ENCODE results near the gene RPTOR.

RPTOR gene

DNA sequence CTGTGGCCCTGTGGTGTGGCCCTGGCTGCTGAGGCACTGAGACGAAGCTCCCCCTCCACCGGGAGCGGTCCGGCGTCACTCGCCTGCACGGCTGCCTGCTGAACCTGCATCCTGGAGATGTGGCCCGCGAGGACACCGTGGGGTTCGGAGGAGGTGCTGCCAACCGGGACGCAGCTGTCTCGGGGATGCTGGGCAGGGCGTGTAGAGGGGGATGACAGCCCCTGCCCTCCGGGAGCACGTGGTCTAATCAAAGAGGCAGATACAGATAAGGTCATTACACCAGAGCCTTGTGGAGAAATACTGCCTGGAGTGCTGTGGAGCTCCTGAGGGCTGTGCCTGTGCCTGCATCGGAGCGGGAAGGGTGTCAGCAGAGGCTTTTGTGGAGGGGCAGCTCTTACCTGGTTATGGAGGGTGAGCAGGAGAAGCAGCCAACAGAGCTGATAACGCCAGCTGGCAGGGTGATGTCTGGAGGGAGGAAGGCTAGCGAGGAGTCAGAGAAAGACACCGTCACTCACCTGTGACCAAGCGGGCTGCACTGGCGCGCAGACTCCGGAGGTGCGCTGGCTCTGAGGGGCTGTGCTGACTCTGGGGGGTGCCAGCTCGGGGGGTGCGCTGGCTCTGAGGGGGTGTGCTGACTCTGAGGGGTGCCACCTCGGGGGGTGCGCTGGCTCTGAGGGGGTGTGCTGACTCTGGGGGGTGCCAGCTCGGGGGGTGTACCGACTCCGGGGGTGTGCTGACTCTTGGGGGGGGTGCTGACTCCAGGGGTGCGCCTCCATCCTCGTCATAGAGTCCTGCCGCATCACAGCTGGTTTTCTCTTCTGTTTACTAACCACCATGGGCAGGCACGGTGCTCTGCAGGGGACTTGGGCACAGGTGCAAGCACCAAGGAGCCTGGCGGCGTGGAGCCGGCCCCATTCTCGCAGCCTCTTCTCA, 342.3 kb downstream of the RPTOR start:
- no peak for FAIRE-seq

DNA sequence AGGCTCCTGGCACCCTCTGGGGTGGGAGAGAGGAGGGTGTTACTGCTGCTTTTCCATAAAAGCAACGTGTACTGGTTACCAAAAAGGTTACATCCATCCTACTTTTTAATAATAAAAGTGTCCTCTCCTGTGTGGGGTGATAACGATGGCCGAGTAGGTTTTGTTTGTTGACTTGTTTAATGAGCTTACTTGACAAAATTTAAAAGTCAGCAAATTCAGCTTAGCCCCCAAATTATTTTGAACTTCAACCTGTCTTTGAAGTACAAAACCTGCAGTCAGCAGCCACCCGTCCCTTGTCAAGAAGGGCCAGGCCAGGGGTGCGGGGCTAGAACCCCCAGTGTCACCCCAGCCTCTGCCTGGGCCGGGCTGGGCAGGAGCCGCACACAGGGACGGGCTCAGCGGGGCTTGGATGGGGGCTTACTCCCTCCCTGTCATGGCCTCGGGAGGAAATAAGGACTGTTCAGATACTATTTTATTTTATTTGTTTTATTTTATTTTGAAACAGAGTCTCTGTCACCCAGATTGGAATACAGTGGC, 343.1 kb downstream of the RPTOR start:
- FAIRE-seq, result no peak

DNA sequence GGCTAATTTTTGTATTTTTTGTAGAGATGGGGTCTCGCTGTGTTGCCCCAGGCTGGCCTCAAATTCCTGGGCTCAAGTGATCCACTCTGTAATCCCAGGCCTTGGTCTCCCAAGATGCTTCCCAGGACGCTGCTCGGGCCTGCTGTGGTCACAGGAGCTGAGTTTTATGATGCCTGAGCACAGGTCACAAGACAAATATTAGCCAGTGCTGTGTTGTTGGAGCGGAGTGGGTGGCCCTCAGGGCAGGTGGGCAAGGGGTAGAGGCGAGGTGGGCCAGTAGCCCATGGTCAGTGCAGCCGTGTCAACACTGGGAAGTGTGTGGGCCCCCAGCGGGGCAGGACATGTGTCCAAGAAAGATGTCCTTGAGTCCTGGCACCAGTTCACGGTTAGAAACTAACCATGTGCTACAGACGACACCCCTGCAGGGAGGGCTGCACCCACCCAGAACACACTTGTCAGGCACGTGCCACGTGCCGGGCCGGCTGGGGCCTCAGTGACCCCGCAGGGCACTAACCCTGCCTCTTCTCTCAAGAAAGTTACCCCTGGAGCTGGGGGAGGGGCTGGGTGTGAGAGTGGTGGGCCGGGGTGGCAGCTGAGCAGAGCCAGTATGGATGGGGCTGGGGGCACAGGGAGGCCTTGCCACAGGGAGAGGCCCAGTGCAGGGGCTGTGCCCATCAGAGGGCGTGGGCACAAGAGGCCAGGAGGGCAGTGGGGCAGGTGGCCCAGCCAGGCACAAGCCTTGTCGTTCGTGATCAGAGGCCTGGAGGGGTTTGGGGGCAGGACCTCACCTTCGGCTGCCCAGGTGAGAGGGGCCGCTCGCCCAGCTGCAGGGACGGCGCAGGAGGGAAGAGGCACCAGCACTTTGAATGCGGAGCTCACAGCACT, 343.9 kb downstream of the RPTOR start:
- no peak for FAIRE-seq

DNA sequence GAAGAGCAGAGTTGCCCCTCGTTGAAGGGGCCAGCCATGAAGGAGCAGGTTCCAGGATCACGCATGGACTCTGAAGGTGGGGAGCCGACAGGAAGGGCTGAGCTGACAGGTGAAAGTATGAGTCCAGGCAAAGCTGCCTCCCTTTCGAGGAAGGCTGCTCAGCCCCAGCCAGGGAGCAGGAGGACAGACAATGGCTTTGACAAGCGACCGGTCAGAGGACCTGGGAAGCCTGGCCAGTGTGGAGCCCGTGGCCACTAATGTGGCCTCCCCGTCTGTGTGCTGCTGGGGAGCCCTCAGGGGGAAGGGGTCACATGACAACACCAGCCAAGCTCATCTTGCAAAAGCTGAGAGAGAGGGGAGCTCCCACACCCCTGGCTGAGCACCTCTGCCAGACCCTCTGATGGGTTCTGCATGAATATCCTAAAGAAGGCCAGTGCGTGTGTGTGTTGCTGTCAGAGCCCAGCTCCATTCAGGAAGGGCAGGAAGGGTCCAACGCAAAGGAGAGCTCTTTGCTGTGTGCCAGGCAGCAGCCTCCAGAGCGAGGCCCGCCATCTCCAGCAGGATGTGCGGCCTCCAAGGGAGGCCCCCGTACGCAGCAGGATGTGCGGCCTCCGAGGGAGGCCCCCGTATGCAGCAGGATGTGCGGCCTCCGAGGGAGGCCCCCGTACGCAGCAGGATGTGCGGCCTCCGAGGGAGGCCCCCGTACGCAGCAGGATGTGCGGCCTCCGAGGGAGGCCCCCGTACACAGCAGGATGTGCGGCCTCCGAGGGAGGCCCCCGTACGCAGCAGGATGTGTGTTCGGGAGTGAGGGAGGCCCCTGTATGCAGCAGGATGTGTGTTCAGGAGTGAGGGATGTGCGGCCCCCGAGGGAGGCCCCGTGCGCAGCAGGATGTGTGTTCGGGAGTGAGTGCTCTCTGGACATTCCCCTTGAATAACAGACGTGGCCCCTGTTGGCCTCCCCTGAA, 344.9 kb downstream of the RPTOR start:
- no peak for FAIRE-seq

DNA sequence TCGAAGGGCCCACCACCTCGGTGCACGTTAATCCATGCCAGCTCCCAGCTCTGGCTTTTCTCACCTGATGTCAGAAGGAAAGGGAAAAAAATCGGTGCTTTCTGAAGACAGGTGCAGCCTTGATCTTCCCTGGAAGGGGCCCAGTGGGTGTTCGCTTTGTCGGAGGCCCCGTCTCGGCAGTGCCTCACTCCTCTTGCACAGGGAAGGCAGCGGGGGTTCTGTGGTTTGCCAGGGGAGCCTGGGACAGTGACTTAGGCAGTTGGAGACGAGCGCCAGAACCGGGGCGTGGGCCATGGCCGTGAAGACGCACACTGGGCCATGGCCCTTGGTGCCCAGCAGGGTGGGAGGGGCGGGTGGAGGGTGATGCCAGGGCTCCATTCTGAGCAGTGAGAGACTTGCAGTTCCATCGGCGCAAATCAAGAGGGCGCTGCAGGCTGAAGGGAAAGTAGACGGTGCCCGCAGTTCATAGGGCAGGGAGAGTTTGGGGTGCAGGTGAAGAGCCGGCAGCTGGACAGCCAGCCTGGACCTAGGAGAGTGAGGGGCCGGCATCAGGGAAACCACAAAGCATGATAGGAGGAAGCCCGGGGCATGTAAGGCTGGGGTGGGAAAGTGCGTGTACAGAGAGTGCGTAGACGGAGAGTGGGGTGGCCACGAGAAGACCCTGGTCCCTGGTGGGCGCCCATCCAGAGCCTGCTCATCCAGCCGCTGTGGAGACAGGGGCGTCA, 345.7 kb downstream of the RPTOR start:
- no peak for FAIRE-seq

DNA sequence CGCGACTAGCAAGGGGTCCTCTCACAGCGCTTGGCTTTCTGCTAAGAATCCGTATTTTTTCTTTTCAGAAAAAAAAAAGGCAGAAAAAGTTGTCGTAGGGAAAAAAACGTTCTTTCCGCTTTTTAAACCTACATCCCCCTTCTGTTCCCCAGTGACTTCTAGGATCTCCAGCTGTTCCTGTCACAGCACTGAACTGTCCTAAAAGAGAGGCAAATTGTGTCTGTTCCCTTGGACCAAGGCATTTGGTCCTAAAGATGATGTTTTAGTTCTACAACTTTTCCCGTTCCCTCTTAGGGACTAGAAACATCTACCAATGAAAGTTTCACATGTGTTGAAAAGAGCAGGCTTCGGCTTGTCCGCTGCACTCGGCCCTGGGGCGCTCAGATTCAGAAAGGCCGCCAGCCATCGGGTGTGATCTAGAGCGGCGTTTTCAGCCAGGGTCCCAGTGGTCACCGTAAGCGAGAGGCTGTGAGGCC, 346.3 kb downstream of the RPTOR start:
- no peak for FAIRE-seq

DNA sequence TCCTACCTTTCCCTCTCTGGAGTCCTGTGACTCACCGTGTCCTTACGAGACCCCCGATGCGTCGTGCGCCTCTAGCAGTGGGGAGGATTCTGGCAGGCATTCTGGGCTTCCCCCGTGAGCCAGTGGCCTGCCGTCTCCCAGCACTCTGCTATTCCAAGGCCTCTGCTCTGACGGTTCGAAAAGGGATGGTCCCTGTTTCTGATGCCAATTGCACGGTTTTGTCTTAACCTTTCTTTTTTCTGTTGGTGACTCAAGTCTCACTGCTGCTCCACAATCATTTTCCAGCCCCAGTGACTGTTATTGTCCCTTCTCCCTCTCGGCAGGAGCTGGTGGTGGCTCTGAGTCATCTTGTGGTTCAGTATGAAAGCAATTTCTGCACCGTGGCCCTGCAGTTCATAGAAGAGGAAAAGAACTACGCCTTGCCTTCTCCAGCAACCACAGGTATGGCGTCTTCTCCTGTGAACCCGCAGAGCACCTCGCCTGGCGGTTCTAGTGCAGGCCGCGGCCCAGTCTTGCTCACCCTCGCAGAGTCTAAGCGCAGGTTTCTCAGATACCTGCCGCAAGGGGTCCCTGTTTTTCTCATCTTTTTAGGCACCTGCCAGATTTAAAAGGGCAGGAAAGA, 346.9 kb downstream of the RPTOR start:
- FAIRE-seq, result no peak

DNA sequence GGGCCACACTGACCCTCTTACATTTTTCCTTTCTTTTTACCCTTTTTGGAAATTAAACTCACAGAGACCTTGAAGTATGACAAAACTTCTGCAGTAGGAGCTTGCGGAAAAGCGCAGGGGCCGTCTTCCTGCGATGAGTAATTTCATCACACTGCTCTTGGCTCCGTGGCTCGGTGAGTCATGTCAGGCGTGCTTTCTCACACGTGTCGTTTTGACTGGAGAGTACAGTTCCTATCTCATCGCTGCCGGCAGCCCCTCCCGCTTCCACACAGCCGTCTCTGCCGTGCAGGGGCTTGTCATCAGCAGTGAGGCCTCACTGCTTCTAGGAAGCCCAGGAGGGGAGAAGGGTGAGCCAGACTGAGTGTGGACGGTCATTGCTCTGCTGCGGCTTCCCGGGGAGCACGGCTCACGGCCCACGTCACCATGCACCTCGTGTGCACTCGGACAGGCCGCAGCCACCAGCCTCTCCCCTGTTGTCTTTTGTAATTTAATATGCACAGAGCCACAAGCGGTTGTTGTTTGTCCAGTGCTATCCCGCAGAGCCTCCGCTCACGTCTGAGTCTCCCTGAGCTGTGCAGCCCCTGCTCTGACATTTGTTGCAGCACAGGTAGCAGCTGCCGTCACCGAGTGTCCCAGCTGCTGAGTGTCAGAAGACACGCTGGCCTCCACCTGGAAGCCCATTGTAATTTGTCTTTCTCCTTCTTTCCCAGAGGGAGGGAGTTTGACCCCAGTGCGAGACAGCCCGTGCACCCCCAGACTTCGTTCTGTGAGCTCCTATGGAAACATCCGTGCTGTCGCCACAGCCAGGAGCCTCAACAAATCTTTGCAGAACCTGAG, 347.6 kb downstream of the RPTOR start:
- FAIRE-seq, result no peak

DNA sequence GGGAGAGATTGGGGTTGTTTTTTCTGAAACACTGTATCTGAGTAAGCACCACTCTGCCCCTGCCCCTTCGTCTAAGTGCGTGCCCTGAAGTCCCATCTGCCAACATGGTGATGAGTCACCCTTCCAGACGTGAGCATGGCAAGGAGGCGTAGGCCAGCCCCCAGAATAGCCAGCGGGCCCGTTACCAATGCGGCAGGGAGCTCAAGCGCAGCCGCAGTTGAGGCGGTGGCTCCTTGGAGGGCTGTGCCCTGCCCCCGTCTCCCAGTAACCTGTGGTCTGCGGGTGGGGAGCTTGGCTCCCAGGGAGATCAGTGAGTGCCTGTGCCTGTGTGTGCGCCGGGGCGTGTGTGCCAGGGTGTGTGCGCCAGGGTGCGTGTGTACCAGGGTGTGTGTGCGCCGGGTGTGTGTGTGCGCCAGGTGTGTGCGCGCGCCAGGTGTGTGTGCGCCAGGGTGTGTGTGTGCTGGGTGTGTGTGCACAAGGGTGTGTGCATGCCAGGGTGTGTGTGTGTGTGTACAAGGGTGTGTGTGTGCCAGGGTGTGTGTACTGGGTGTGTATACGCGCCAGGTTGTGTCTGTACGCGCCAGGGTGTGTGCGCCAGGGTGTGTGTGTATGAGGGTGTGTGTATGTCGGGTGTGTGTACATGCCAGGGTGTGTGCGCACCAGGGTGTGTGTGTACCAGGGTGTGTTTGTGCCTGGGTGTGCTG, 348.4 kb downstream of the RPTOR start:
- no peak for FAIRE-seq

DNA sequence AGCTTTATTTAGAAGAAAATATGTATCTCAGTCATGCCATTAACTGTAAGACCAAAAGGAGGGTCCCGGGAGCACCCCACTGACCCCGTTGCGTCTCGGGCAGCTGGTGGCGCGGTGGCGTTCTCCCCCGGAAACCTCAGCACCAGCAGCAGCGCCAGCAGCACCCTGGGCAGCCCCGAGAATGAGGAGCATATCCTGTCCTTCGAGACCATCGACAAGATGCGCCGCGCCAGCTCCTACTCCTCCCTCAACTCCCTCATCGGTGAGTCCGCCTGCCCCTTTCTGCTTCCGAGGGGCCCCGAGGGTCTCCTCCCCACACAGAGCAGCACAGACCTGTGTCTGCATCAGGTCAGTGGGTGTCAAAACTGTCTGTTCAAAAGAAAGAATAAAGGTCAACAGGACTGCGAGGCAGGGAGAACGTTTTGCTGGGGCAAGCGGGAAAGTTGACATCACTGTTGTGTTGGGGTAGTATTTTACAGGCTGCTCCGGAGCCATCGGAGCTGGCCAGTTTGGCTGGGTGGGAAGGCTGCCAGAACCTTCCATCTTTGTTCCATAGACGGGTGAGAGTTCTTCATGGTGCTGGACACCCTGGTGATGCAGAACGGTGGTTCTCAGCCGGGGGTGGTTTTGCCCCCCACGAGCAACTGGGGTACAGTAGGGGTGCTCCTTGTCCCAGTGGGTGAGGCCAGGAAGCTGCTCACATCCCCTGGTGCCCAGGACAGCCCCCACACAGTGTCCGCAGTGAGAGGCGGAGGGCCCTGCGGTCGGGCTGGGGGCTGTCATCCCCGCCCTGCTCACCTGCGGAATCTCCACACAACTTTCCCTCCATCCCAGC, 349.2 kb downstream of the RPTOR start:
- FAIRE-seq, result no peak

DNA sequence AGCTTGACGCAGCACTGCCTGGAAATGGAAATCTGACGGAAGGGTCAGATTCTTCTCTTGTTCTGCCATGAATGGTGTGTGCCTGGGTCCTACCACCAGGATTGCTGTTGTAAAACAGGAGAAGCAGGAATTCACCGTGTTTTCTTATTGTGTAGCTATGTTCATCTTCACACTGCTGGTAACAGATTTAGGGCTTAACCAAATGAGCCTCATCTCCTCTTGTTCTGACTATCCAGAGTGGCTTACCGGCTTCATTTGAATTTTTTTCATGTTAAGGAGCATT, 349.7 kb downstream of the RPTOR start:
- FAIRE-seq, result no peak

DNA sequence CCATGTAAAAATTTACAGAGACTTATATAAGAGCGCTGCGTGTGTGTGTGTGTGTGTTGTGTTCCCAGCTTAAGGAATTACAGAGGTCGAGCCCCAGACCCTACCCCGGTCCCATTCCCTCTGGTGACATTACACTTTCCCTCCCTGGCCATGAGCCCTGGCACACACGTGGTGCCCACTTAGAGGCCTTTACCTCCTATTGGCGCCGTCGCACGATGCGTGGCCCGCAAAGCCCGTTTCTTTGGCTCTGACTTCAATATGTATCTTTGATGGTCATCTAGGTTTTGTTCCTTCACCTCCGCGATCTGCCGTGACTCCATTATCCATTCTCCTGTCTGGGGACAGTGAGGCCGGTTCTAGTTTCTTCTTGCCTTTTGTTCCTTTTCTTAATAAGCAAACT, 350.1 kb downstream of the RPTOR start:
- FAIRE-seq, result no peak

DNA sequence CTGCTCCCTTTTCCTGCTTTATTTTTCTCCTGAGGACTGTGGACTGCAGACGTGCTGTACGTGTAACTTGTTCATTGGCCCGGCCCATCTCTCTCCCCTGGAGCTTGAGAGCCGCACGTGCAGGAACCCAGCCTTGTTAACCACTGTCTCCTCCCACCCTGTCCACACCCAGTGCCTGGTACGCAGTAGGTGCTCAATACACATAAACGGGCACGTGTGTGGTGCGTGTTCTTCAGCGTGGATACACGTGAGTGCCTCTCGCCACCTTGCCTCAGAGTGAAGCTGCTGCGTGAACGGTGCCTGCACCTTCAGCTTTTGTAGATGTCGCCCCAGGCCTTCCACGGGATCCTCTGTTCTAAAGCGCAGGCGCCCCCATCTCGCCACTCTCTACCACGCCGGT, 350.7 kb downstream of the RPTOR start:
- FAIRE-seq, result no peak

DNA sequence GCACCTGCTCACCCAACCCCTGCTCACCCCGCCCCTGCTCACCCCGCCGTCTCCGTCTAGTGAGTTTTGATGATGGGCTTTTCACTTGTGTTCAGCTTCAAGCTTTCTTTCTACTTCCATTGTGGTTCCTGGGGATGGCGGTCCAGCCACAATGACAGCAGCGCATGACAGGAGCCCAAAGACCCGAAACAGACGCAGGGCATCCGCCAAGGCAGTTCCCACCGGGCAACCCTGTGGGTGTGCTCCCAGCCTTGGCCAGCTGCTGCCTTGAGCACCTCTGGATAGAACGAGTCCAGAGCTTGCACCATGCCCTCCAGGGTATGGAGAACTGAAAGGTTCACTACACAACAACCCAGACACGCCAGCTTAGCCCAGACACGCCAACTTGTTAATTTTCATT, 354.1 kb downstream of the RPTOR start:
- no peak for FAIRE-seq

DNA sequence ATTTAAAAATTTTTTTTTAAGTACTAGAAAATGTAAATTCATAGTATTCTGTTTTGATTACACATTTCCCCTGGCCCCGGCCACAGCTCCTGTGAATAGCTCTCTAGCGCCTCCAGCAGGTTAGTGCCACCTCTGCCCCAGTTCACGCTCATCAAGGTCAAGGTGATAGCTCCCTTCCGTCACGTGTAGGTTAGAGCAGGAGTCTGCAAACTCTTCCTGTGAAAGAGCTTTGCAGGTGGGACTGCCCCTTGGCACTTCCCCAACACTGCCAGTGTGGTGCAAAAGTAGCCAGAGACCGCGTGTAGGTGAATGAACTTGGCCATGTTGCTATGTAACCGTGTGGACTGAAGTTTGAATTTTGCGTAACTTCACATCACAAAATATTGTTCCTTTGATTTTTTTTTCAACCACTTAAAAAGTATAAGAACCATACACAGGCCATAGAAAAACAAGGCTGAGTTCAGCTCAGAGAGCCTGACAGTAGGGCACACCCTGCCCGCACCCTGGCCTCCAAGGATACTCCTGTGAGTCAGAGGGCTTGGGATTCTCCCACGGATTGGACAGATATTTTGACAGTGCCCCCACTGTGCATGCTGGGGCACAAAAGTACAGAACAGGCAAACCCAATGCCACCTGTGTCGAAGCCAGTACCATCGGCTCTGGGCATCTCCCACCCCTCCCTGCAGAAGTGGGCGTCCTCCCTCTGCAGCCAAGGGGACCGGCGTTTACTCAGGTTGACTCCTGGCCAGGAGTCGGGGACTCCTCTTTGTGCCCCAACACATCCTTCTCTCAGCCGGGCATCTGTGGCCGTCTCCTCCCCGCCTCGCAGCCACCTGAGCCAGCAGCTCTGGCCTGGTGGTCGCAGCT, 355.0 kb downstream of the RPTOR start:
- FAIRE-seq, result no peak

DNA sequence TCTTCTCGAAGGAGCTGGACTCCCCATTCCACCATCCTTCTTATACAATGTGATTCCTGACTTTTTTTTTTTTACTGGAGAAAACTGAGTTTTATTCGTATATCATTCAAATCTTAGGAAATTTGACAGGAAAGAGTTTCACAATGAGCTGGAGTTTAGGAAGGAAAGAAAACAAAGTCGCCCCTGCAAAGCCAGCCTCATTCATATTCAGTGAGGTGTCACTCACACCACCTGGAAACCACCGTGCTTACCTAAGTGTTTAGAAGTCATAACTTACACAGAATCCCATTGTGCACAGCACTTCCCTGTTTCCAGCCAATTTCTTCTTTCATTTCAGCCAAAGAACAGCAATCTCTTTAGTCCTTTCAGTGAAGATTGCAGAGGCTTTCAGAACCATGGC, 356.7 kb downstream of the RPTOR start:
- FAIRE-seq, result no peak

DNA sequence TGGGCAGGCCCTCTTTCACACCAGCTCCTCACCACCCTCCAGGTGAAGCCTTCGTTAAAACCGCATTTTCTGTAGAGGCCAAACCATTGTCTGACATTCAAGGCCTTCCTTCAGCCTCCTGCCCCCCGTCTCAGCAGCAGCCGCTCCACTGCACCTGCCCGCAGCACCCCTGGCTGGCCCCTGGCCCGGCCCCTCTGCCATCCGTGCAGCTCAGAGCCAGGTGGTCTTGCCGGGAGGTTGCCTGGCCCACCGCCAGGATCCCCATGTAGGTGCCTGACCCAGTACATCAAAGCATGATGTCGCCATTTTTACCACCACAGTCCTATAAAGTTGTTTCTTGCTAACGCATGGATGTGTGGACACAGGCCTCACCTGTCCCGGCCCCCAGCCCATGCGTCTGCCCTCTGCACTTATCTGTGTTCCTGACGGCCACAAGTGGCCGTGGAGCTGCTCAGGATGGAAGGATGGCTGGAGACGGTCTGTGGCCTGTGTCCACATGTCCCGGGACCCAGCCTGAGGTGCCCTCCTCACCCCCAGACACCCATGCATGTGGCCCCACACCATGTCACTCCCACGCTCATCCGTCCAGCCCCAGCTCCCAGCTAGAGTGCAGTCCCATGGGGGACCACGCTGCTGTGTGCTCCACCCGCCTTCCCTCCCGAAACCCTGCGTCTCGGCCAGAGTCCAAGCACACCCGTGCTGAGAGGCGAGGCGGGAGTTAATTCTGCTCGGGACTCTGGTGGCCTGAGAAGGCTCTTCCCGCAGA, 357.7 kb downstream of the RPTOR start:
- FAIRE-seq, result no peak

Data from endometrium (tissue), 2 donors.